ENCODE results near the gene VSIG4.

The VSIG4 gene

GRCh38 chrX:66024570-66024969 is 15.3 kb downstream of the VSIG4 start:
- no peak overlapping the region for H3K4me3 ChIP-seq (ENCODE audit: low read depth, low read length)

GRCh38 chrX:66024092-66024467 is 15.8 kb downstream of the VSIG4 start:
- H3K4me3 ChIP-seq (ENCODE audit: low read depth, low read length), result no peak overlapping the region

- no peak overlapping the region for H3K4me3 ChIP-seq (ENCODE audit: low read depth, low read length)
These were observed 16.3 kb downstream of the VSIG4 start for GRCh38 chrX:66023385-66024091.

GRCh38 chrX:66022632-66023384 is 17.1 kb downstream of the VSIG4 start:
- no peak overlapping the region for H3K4me3 ChIP-seq (ENCODE audit: low read depth, low read length)

GRCh38 chrX:66021765-66022631 is 17.9 kb downstream of the VSIG4 start:
- H3K4me3 ChIP-seq (ENCODE audit: low read depth, low read length), result no peak overlapping the region

- no peak overlapping the region for H3K4me3 ChIP-seq (ENCODE audit: low read depth, low read length)
These were observed 18.5 kb downstream of the VSIG4 start for GRCh38 chrX:66021401-66021764.

- H3K4me3 ChIP-seq (ENCODE audit: low read depth, low read length), result no peak overlapping the region
These were observed 19.1 kb downstream of the VSIG4 start for GRCh38 chrX:66020631-66021334.

- H3K4me3 ChIP-seq (ENCODE audit: low read depth, low read length), result no peak overlapping the region
These were observed 19.9 kb downstream of the VSIG4 start for GRCh38 chrX:66019974-66020373.

- no peak overlapping the region for H3K4me3 ChIP-seq (ENCODE audit: low read depth, low read length)
These were observed 20.6 kb downstream of the VSIG4 start for GRCh38 chrX:66019310-66019652.

GRCh38 chrX:66018585-66019309 is 21.1 kb downstream of the VSIG4 start:
- no peak overlapping the region for H3K4me3 ChIP-seq (ENCODE audit: low read depth, low read length)

GRCh38 chrX:66017659-66018170 is 22.2 kb downstream of the VSIG4 start:
- H3K4me3 ChIP-seq (ENCODE audit: low read depth, low read length), result no peak overlapping the region

- H3K4me3 ChIP-seq (ENCODE audit: low read depth, low read length), result no peak overlapping the region
These were observed 22.8 kb downstream of the VSIG4 start for GRCh38 chrX:66016905-66017658.

- H3K4me3 ChIP-seq (ENCODE audit: low read depth, low read length), result no peak overlapping the region
These were observed 23.8 kb downstream of the VSIG4 start for GRCh38 chrX:66015900-66016689.

GRCh38 chrX:66015152-66015831 is 24.6 kb downstream of the VSIG4 start:
- H3K4me3 ChIP-seq (ENCODE audit: low read depth, low read length), result no peak overlapping the region

- no peak overlapping the region for H3K4me3 ChIP-seq (ENCODE audit: low read depth, low read length)
These were observed 25.3 kb downstream of the VSIG4 start for GRCh38 chrX:66014556-66014955.

GRCh38 chrX:66014084-66014483 is 25.8 kb downstream of the VSIG4 start:
- no peak overlapping the region for H3K4me3 ChIP-seq (ENCODE audit: low read depth, low read length)

- H3K4me3 ChIP-seq (ENCODE audit: low read depth, low read length), result no peak overlapping the region
These were observed 26.6 kb downstream of the VSIG4 start for GRCh38 chrX:66013194-66013816.

- H3K4me3 ChIP-seq (ENCODE audit: low read depth, low read length), result no peak overlapping the region
These were observed 27.8 kb downstream of the VSIG4 start for GRCh38 chrX:66012094-66012534.

All from iPS-11a (cell line).